Measurements from ENCODE around the gene LRFN2.

The LRFN2 gene

GRCh38 chr6:40438246-40438887 lies 148.8 kb downstream of the LRFN2 start:
- DNase-seq (ENCODE audit: low spot score): no peak

DNA sequence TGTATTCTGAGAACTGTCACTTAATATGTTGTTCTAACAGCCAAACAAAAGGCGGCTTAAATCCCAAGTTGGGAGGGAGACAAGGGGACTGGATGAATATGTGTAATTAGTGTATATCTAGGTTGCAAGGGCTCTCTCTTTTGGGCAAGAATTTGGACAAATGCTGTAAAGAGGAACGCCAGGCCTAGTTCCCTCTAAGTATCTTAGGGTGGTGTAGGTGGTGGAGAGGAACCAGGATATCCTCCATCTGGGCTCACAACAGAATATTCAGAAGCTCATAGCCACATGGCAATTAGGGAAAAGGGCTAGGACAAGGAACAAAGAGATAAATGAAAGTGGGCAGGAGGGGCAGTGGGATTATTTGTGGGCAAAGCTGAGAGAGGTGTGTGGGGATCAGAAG lies 149.5 kb downstream of the LRFN2 start:
- DNase-seq (ENCODE audit: low spot score): no peak

GRCh38 chr6:40436685-40437604 lies 150.2 kb downstream of the LRFN2 start:
- DNase-seq (ENCODE audit: low spot score): no peak

DNA sequence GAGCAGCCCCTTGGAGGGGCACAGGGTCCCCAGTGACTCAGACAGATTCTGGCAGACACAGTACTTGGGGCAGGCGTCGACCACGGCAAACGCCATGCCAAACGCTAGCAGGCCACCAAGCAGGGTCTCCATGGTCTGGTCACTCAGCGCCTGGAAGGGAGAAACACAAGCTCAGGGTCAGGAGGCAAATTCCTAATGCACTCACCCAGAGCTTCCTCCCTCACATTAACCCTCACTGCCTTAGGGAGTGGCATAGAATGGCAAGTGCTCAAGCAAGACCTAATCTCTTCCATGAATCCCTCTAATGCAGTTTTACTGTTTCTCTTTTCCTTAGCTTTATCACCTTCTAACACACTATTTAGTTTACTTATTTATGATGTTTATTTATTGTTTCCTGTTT lies 154.2 kb downstream of the LRFN2 start:
- DNase-seq (ENCODE audit: low spot score): no peak

- no peak for DNase-seq (ENCODE audit: low spot score)
These were observed 155.5 kb downstream of the LRFN2 start for GRCh38 chr6:40431706-40432105.

DNA sequence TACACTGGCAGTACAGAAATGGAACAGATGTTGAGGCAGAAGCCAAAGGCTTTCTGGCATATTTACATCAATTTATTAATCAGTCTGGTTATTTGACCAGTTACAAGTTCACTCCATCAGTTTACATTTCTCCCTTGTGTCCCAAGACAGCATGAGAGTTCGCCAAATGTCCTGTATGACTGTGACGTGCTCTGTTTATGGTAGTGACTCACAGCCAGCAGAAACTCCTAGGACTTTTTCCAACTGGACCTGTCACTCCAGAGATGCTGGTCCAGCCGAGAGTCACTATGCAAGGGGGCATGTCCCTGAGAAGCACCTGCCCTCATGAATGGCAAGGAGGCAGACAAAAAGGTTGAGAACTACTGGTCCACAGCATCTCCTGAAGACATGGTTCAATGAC lies 160.0 kb downstream of the LRFN2 start:
- DNase-seq (ENCODE audit: low spot score): no peak

- no peak for DNase-seq (ENCODE audit: low spot score)
These were observed 160.7 kb downstream of the LRFN2 start for GRCh38 chr6:40426346-40427066.

DNA sequence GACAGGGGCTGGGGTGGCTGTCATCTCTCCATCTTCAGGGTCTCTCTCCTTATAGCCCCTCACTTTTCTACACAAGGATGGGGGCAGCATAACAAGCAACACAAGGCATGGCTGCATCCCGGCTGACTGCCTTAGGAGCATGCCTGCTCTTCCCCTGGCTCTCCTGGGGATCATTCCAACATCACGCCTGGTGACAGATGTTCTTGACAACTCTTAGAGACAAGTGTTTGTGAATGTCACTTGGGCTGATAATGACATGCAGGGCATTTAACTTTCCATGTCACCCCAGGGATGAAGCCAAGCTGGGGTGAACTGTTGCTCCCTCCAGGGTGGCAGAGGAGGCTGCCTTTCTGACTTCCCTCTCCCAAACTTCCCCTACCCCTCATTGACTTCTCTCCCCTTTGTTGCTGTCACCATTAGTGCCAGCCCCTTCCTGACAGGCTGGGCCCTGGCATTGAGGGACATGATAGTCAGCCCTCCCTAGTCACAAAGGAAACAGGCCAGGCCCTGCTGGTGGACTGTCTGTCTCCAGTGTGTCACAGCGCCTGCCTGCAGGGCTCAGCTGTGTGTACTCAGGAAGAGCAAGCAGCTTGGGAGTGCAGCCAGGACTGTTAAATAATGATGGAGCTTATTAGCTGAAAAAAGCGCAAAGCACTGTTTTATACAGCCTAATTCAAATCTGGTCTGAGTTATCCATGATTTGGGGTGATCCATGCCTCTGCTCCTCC lies 161.8 kb downstream of the LRFN2 start:
- no peak for DNase-seq (ENCODE audit: low spot score)

- DNase-seq (ENCODE audit: low spot score): no peak
These were observed 165.1 kb downstream of the LRFN2 start for GRCh38 chr6:40422046-40422445.

- no peak for DNase-seq (ENCODE audit: low spot score)
These were observed 167.0 kb downstream of the LRFN2 start for GRCh38 chr6:40419946-40420728.

DNA sequence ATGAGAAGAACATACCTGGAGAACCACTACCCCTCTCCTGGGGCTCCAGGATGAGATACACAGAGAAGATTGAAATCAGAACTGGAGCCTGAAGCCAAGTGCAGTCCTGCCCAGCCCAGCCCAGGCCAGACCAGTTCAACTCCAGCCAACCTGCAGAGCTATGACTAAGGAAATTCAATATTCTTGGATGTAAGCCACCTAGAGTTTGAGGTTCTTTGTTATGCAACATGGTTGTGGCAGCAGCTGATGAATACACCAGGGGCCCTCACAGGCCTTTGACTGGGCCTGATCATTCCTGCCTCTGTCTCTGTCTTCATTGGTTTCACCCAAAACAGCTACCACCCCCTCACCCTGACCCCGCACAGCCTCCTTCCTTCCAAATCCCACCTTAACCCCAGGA lies 167.8 kb downstream of the LRFN2 start:
- DNase-seq (ENCODE audit: low spot score): no peak

DNA sequence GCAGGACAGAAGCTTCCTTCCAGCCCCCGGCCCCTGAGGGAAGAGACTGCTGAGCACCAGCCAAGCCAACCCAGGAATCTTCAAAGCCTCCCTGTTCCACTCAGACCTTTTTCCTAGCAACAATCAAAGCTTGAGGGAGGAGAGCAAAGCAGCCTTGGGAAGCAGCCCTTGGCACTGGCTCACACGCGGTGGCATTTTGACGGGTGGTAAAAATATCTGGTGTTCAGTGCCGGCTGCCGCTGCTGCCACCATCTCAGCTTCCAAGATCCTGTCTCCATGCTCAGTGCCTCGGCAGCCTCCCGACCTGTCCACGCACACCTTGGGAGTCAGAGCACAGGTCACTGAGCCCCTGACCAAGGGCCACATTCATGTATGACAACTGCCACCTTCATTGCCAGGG lies 170.1 kb downstream of the LRFN2 start:
- DNase-seq (ENCODE audit: low spot score): no peak

GRCh38 chr6:40414617-40415016 lies 172.5 kb downstream of the LRFN2 start:
- DNase-seq (ENCODE audit: low spot score): no peak

DNA sequence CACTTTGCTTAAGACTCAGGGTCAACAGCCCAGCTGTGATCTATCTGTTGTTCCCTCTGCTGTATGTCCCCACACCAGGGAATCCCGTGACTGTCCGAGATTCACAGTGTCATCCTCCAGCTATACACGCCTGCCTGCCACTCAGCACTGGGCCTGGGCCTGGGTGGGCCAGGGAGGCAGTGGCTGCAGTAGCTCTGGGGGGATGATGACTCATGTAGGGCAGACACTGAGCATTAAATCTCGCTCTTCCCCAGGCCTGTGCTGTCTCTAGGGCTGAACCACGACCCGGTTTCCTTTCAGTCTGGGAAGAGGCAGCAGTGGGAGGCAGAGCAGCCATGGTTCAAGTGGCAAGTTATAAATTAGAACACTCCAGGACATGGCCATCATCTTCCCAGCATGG lies 173.9 kb downstream of the LRFN2 start:
- no peak for DNase-seq (ENCODE audit: low spot score)

DNA sequence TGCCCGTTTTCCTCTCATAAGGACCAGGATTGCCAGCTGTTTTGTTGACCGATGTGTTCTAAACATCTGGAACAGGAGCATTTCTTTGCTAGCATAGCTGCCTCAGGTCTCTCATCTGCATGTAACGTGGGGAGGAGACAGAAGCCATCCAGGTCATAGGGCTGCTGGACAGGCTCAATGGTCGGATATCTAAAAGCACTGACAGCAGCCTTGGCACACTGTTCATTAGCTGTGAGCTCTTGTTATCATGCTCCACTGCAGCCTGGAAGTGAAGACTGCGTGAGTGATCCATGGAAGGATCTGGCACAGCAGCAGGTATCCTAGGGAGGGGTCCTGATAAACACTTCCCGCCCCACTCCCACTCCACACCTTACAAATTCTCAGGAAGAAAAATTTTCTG lies 175.3 kb downstream of the LRFN2 start:
- DNase-seq (ENCODE audit: low spot score): no peak

GRCh38 chr6:40410821-40411220 lies 176.3 kb downstream of the LRFN2 start:
- no peak for DNase-seq (ENCODE audit: low spot score)

- no peak for DNase-seq (ENCODE audit: low spot score)
These were observed 177.3 kb downstream of the LRFN2 start for GRCh38 chr6:40409716-40410397.

- no peak for DNase-seq (ENCODE audit: low spot score)
These were observed 178.2 kb downstream of the LRFN2 start for GRCh38 chr6:40408786-40409542.

DNA sequence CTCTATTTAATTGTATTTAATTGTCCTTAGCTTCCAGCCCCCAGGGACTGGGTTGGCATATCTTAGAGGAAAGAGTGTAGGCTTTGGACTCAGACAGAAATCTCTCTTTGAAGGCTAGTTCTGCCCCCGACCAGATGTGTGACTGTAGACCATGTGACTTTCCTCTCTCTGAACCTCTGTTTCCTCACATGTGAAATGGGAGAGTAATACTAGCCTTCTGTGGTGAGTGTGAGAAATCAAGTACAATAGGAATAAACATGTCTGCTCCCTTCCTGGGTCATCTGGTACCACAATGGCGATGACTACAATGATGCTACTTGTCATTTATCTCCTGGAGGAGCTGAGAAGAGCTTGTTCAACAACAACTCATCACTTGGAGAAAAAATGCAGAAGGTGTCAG lies 179.9 kb downstream of the LRFN2 start:
- no peak for DNase-seq (ENCODE audit: low spot score)

DNA sequence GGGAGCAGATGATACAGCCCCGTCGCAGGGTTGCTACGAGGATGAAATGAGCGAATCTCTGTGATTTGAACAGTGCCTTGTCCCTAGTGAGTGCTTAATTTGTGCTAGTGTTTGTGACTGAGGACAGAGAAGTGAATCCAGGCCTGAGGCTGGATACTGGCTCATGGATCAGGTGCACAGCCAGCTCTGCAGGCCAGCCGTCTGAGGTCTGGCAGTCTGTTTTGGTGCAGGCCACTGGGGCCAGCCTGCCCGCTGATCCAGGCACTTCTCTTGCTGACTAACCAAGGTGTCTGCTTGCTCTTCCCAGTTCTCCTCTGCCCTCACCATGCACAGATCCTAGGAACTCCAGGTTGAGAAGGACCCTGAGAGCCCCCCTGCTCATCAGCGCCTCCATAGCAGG lies 181.0 kb downstream of the LRFN2 start:
- DNase-seq (ENCODE audit: low spot score): no peak

All from left forelimb (tissue), 1 donor.